Activated CD4-positive, alpha-beta T cell treated with anti-CD3 and anti-CD28 coated beads for 48 hours (primary cell): ENCODE measurements around the gene ATF6B.
"Not testable (repeated sequence)": the region's sequence is repeated elsewhere in the genome, so short reads cannot be mapped to it uniquely, and the experiment has no call there.

Source experiments
- DNase-seq: peaks from one replicate; pipeline ENCODE4 v3.0.0-alpha.2; 2020

ATF6B gene

GRCh38 chr6:32079566-32080290 lies 48.3 kb downstream of the ATF6B start:
- DNase-seq: no peak

- DNase-seq: no peak
Observed at GRCh38 chr6:32076321-32076809, 51.7 kb downstream of the ATF6B start.

- no peak for DNase-seq
Observed at GRCh38 chr6:32075781-32076180, 52.3 kb downstream of the ATF6B start.

- DNase-seq: no peak
Observed at GRCh38 chr6:32074996-32075532, 53.0 kb downstream of the ATF6B start.

GRCh38 chr6:32073613-32074012 lies 54.4 kb downstream of the ATF6B start:
- DNase-seq: no peak

- DNase-seq: no peak
Observed at GRCh38 chr6:32073101-32073500, 54.9 kb downstream of the ATF6B start.

GRCh38 chr6:32070814-32071543 lies 57.1 kb downstream of the ATF6B start:
- DNase-seq: no peak

- DNase-seq: no peak
Observed at GRCh38 chr6:32069878-32070515, 58.0 kb downstream of the ATF6B start.

GRCh38 chr6:32069460-32069859 lies 58.6 kb downstream of the ATF6B start:
- DNase-seq: no peak

- no peak for DNase-seq
Observed at GRCh38 chr6:32068867-32069266, 59.2 kb downstream of the ATF6B start.

- not testable (repeated sequence) for DNase-seq
Observed at GRCh38 chr6:32068315-32068714, 59.7 kb downstream of the ATF6B start.

- DNase-seq: not testable (repeated sequence)
Observed at GRCh38 chr6:32067521-32067920, 60.5 kb downstream of the ATF6B start.
